IMR-90 (cell line): ENCODE results near the gene NPPC. TPM values are rescaled to one million over a fixed set of nuclear protein-coding genes. Genes with fewer than 3 reads are reported as not detected.

Source experiments
- ATAC-seq: fragments of 200-7000 bp; cut with Tn5 transposase; 2 replicates; pipeline ENCODE4 v1.9.1; 2020; ENCODE audit warnings: low read depth, mild to moderate bottlenecking, moderate library complexity
- BruUV-seq: library from RNA; stranded (reverse); fragments of 400-500 nt; replicated peaks from 2 replicates; lab custom pipeline; 2021; lab: Mats Ljungman, UMichigan
- CTCF ChIA-PET: fragments of 300-600 bp; formaldehyde crosslinking; extraction: SDS; loops from one replicate; lab custom pipeline; 2021; ENCODE audit warnings: antibody characterized with exemption; lab: Yijun Ruan, JAX
- POLR2A ChIA-PET: fragments of 300-600 bp; sonication (Branson Sonifier 250); formaldehyde crosslinking; loops from one replicate; lab custom pipeline; 2022; ENCODE audit warnings: antibody characterized with exemption; ENCODE audit not compliant: unreplicated experiment; lab: Charles Lee
- DNase-seq: peaks from one replicate; pipeline ENCODE4 v3.0.0; 2013
- H2AFZ ChIP-seq: replicated peaks from 2 replicates; pipeline ENCODE3; 2013; ENCODE audit warnings: low read length, mild to moderate bottlenecking; ENCODE audit not compliant: poor library complexity
- H2AK5ac ChIP-seq: 2 replicates; pipeline ENCODE4 v1.6.1; 2013; ENCODE audit warnings: low read depth, low read length, inconsistent platforms
- H2AK9ac ChIP-seq: replicated peaks from 2 replicates; pipeline ENCODE3; 2013; ENCODE audit warnings: mild to moderate bottlenecking, low read depth, low read length, moderate library complexity; ENCODE audit not compliant: poor library complexity
- H2BK120ac ChIP-seq: 2 replicates; pipeline ENCODE4 v1.6.1; 2013; ENCODE audit warnings: low read depth, low read length, inconsistent platforms
- H2BK15ac ChIP-seq: 3 replicates; pipeline ENCODE4 v1.6.1; 2013; ENCODE audit warnings: low read depth, low read length, inconsistent platforms
- H2BK20ac ChIP-seq: 2 replicates; pipeline ENCODE4 v1.6.1; 2013; ENCODE audit warnings: low read depth, mild to moderate bottlenecking, inconsistent platforms, low read length, moderate library complexity
- H2BK5ac ChIP-seq: 2 replicates; pipeline ENCODE4 v1.6.1; 2013; ENCODE audit warnings: mild to moderate bottlenecking, low read depth, low read length, inconsistent platforms; ENCODE audit not compliant: poor library complexity, severe bottlenecking
- H3K14ac ChIP-seq: replicated peaks from 2 replicates; pipeline ENCODE4 v1.6.1; 2013; ENCODE audit warnings: low read depth, low read length, inconsistent platforms
- H3K18ac ChIP-seq: 2 replicates; pipeline ENCODE4 v1.6.1; 2013; ENCODE audit warnings: low read depth, low read length, control low read depth
- H3K23ac ChIP-seq: 2 replicates; pipeline ENCODE4 v1.6.1; 2013; ENCODE audit warnings: low read depth, low read length, inconsistent platforms
- H3K27ac ChIP-seq: 2 replicates; pipeline ENCODE4 v1.5.1; 2013; ENCODE audit warnings: mild to moderate bottlenecking, control low read depth, low read length; ENCODE audit not compliant: insufficient read depth
- H3K27me3 ChIP-seq: 2 replicates; pipeline ENCODE4 v1.6.1; 2013; ENCODE audit warnings: low read length; ENCODE audit not compliant: control insufficient read depth, insufficient read depth
- H3K36me3 ChIP-seq: 2 replicates; pipeline ENCODE4 v1.6.1; 2013; ENCODE audit warnings: low read length, mixed read lengths; ENCODE audit not compliant: control insufficient read depth, insufficient read depth
- H3K4ac ChIP-seq: 2 replicates; pipeline ENCODE4 v1.6.1; 2013; ENCODE audit warnings: low read depth, low read length, inconsistent platforms
- H3K4me1 ChIP-seq: 2 replicates; pipeline ENCODE4 v1.6.1; 2013; ENCODE audit warnings: low read length, mixed read lengths; ENCODE audit not compliant: control insufficient read depth, insufficient read depth
- H3K4me2 ChIP-seq: 2 replicates; pipeline ENCODE4 v1.6.1; 2013; ENCODE audit warnings: low read depth, mild to moderate bottlenecking, control low read depth, low read length, moderate library complexity
- H3K4me3 ChIP-seq: 2 replicates; pipeline ENCODE4 v1.5.1; 2013; ENCODE audit warnings: low read depth, mild to moderate bottlenecking, control low read depth, low read length, moderate library complexity; ENCODE audit not compliant: insufficient read depth
- H3K56ac ChIP-seq: 2 replicates; pipeline ENCODE4 v1.6.1; 2013; ENCODE audit warnings: low read length, inconsistent platforms; ENCODE audit not compliant: insufficient read depth; ENCODE audit errors: extremely low read depth
- H3K79me1 ChIP-seq, 2 experiments: 2 replicates each; pipeline ENCODE4 v1.6.1; 2013; ENCODE audit warnings: low read length in 2 of 2, inconsistent platforms in 1 of 2, low read depth in 1 of 2
- H3K9ac ChIP-seq: 2 replicates; pipeline ENCODE4 v1.6.1; 2013; ENCODE audit warnings: low read depth, low read length, control low read depth
- H3K9me1 ChIP-seq: 2 replicates; pipeline ENCODE4 v1.6.1; 2013; ENCODE audit warnings: low read length, inconsistent platforms; ENCODE audit not compliant: insufficient read depth
- H3K9me3 ChIP-seq: 2 replicates; pipeline ENCODE4 v1.6.1; 2013; ENCODE audit warnings: low read length; ENCODE audit not compliant: control insufficient read depth, insufficient read depth
- H4K20me1 ChIP-seq: 2 replicates; pipeline ENCODE4 v1.6.1; 2013; ENCODE audit warnings: low read length, inconsistent platforms; ENCODE audit not compliant: insufficient read depth
- H4K5ac ChIP-seq: 2 replicates; pipeline ENCODE4 v1.6.1; 2013; ENCODE audit warnings: mild to moderate bottlenecking, low read depth, low read length, control low read depth
- H4K8ac ChIP-seq, 2 experiments: 2 replicates each; pipeline ENCODE4 v1.6.1; 2013; ENCODE audit warnings: low read depth in 2 of 2, low read length in 2 of 2, control low read depth in 1 of 2, inconsistent platforms in 1 of 2
- H4K91ac ChIP-seq: 2 replicates; pipeline ENCODE4 v1.6.1; 2013; ENCODE audit warnings: low read depth, low read length, inconsistent platforms; ENCODE audit not compliant: insufficient read depth
- BHLHE40 ChIP-seq: fragments of 150-350 bp; IDR thresholded peaks from 2 replicates; pipeline ENCODE4 v1.6.1; 2016; ENCODE audit warnings: mild to moderate bottlenecking, low read depth, low read length
- CEBPB ChIP-seq: IDR thresholded peaks from 2 replicates; pipeline ENCODE4 v1.6.1; 2012; ENCODE audit warnings: low read depth, low read length, improper control_type of control experiment
- CHD1 ChIP-seq: IDR thresholded peaks from 2 replicates; pipeline ENCODE4 v1.6.1; 2012; ENCODE audit warnings: low read depth, low read length, improper control_type of control experiment
- CTCF ChIP-seq: conservative IDR thresholded peaks from 2 replicates; pipeline ENCODE4 v1.5.1; 2012; ENCODE audit warnings: mild to moderate bottlenecking, low read depth, low read length, improper control_type of control experiment
- ELK1 ChIP-seq: fragments of 150-350 bp; IDR thresholded peaks from 2 replicates; pipeline ENCODE4 v1.6.1; 2016; ENCODE audit warnings: low read depth, mild to moderate bottlenecking, low read length, moderate library complexity, borderline replicate concordance
- FOS ChIP-seq: fragments of 150-350 bp; IDR thresholded peaks from 2 replicates; pipeline ENCODE4 v1.6.1; 2016; ENCODE audit warnings: low read depth, low read length
- MAFK ChIP-seq: IDR thresholded peaks from 2 replicates; pipeline ENCODE4 v1.6.1; 2012; ENCODE audit warnings: low read depth, low read length, improper control_type of control experiment
- MAZ ChIP-seq: IDR thresholded peaks from 2 replicates; pipeline ENCODE4 v1.6.1; 2012; ENCODE audit warnings: low read depth, mild to moderate bottlenecking, low read length, improper control_type of control experiment, moderate library complexity, borderline replicate concordance
- MXI1 ChIP-seq: IDR thresholded peaks from 2 replicates; pipeline ENCODE4 v1.6.1; 2012; ENCODE audit warnings: low read depth, mild to moderate bottlenecking, low read length, moderate library complexity, borderline replicate concordance
- NFE2L2 ChIP-seq: fragments of 150-350 bp; IDR thresholded peaks from 2 replicates; pipeline ENCODE4 v1.6.1; 2016; ENCODE audit warnings: low read depth, mild to moderate bottlenecking, low read length
- RFX5 ChIP-seq: IDR thresholded peaks from 2 replicates; pipeline ENCODE4 v1.8.0; 2012; ENCODE audit warnings: low read depth, mild to moderate bottlenecking, low read length, moderate library complexity
- SMC3 ChIP-seq: fragments of 150-350 bp; IDR thresholded peaks from 2 replicates; pipeline ENCODE4 v1.6.1; 2016; ENCODE audit warnings: low read depth, mild to moderate bottlenecking, antibody characterized with exemption, low read length, moderate library complexity
- WGBS, 2 experiments: methylation state at CpG; one replicate each; pipeline versions ENCODE4 v1.1.5 to v1.1.7; 2013; ENCODE audit warnings: missing lambda C conversion rate in 2 of 2; ENCODE audit not compliant: insufficient read length in 1 of 2; ENCODE audit errors: extremely low coverage in 2 of 2; 5-methylcytosine and 5-hydroxymethylcytosine counted together
- dilution Hi-C: fragments of 300-500 bp; cut with HindIII; formaldehyde crosslinking; loops from one replicate; pipeline ENCODE4 v1.14.3; 2018; ENCODE audit warnings: low sequenced_read_pairs; ENCODE audit not compliant: unreplicated experiment
- in situ Hi-C: fragments of 300-500 bp; cut with MboI; formaldehyde crosslinking; loops from 3 replicates; pipeline ENCODE4 v1.14.3; 2019; ENCODE audit warnings: low sequenced_read_pairs, inconsistent platforms, mixed read lengths
- intact Hi-C: fragments of 100-400 bp; cut with micrococcal nuclease; formaldehyde crosslinking; loops from 2 replicates; pipeline ENCODE4 v1.10.0; 2022
- polyA plus RNA-seq, 3 experiments: library from polyadenylated mRNA; depleted of rRNA; stranded (reverse); fragments of >200 nt; gene quantifications; 2 replicates each; pipeline ENCODE4 v1.2.3, GENCODE V29; 2012; ENCODE audit warnings: low replicate concordance in 1 of 3
- total RNA-seq: library from RNA; depleted of rRNA; stranded (reverse); fragments of >200 nt; gene quantifications from 2 replicates; pipeline ENCODE4 v1.2.3, GENCODE V29; 2012

Gene NPPC
- total and polyA plus RNA-seq, 2 of the 4 experiments (the other 2 are of a cell fraction): 0.22 to 0.36 TPM

- TF ChIP-seq BHLHE40 (no peak), MAZ (no peak), MAFK (no peak), ELK1 (no peak), CHD1 (no peak), NFE2L2 (no peak), RFX5 (no peak), CEBPB (no peak), SMC3 (no peak), MXI1 (no peak), FOS (no peak), CTCF (no peak)
- H3K27ac ChIP-seq: no peak overlapping the region
- H3K18ac ChIP-seq: no peak overlapping the region
- H3K36me3 ChIP-seq: no peaks in the 10 kb centered on the region
- H2AK5ac ChIP-seq: no peak overlapping the region
- POLR2A ChIA-PET: no interaction called here
- DNase-seq: no peak
- no peak overlapping the region for H3K4me2 ChIP-seq
- WGBS, 2 experiments: no CpG with 5 or more reads among the region's 8 CpGs
- H4K20me1 ChIP-seq: 0 out of 2 replicates have a peak, but pooled peaks cover 3% of the 10 kb centered on the region
- no peak overlapping the region for H3K4ac ChIP-seq
- BruUV-seq: no TSS peak
- no peaks in the 10 kb centered on the region for H3K9me3 ChIP-seq
- CTCF ChIA-PET: interaction anchor here (0.7 kb wide), 1 partner anchor 212 kb away, joined by 3 read pairs; no protein-coding TSS in a partner anchor
- H2BK15ac ChIP-seq: no peak overlapping the region
- H4K91ac ChIP-seq: no peak overlapping the region
- no peaks in the 10 kb centered on the region for H3K9me1 ChIP-seq
- no peak overlapping the region for H3K56ac ChIP-seq
- no peak overlapping the region for H3K14ac ChIP-seq
- H4K8ac ChIP-seq: no peak overlapping the region
- H3K27me3 ChIP-seq: peaks cover 79% of the 10 kb centered on the region
- dilution Hi-C loops (no loop called here), intact Hi-C loops (no loop called here), in situ Hi-C loops (loop anchor here (5.0 kb wide), 1 partner anchor 197 kb away; no protein-coding TSS in a partner anchor)
- peaks cover 4% of the 10 kb centered on the region for H3K4me1 ChIP-seq
- no peak overlapping the region for H3K9ac ChIP-seq
- no peak overlapping the region for H2BK5ac ChIP-seq
- ATAC-seq: no peak
- no peak overlapping the region for H2AK9ac ChIP-seq
- no peak overlapping the region for H2BK120ac ChIP-seq
- H3K79me1 ChIP-seq: no peaks in the 10 kb centered on the region
- no peak overlapping the region for H3K4me3 ChIP-seq
- H2BK20ac ChIP-seq: no peak overlapping the region
- no peak overlapping the region for H2AFZ ChIP-seq
- no peak overlapping the region for H4K5ac ChIP-seq
- H3K23ac ChIP-seq: no peak overlapping the region
Measured at GRCh38 chr2:231930593-231931281, 4.5 kb upstream of the NPPC start.
